OCI-LY7 (cell line): ENCODE data around the gene KRTAP10-10. TPM values are rescaled to one million over a fixed set of nuclear protein-coding genes. Genes with fewer than 3 reads are reported as not detected.

Experiments
- BruUV-seq: library from RNA; stranded (reverse); fragments of 400-500 nt; replicated peaks from 2 replicates; lab custom pipeline; 2021; lab: Mats Ljungman, UMichigan
- CTCF ChIA-PET: fragments of 300-600 bp; sonication (Branson Sonifier 250); formaldehyde crosslinking; loops from one replicate; lab custom pipeline; 2022; ENCODE audit warnings: antibody characterized with exemption; ENCODE audit not compliant: unreplicated experiment; lab: Charles Lee
- POLR2A ChIA-PET: fragments of 300-600 bp; sonication (Branson Sonifier 250); formaldehyde crosslinking; loops from one replicate; lab custom pipeline; 2022; ENCODE audit warnings: antibody characterized with exemption; lab: Charles Lee
- DNase-seq: peaks from one replicate; pipeline ENCODE4 v3.0.0-alpha.2; 2015; ENCODE audit warnings: low spot score
- H2AFZ ChIP-seq: fragments of 200-600 bp; sonication (generic), shearing (Covaris generic); 2 replicates; pipeline ENCODE4 v1.6.1; 2014; ENCODE audit warnings: mild to moderate bottlenecking, antibody characterized with exemption, low read length, moderate library complexity
- H3K27ac ChIP-seq: fragments of 200-600 bp; sonication (generic); 2 replicates; pipeline ENCODE4 v1.5.1; 2014; ENCODE audit warnings: mixed run types, low read depth, mild to moderate bottlenecking, moderate library complexity, low read length, inconsistent platforms; ENCODE audit not compliant: poor library complexity, severe bottlenecking
- H3K36me3 ChIP-seq: fragments of 200-600 bp; sonication (generic); 2 replicates; pipeline ENCODE4 v1.6.1; 2014; ENCODE audit warnings: mild to moderate bottlenecking, antibody characterized with exemption, low read length, moderate library complexity, mixed read lengths; ENCODE audit not compliant: insufficient read depth
- H3K4me1 ChIP-seq: fragments of 200-600 bp; sonication (generic); 2 replicates; pipeline ENCODE4 v1.5.1; 2014; ENCODE audit warnings: mild to moderate bottlenecking, low read length; ENCODE audit not compliant: insufficient read depth, poor library complexity, severe bottlenecking
- H3K4me2 ChIP-seq: fragments of 200-600 bp; sonication (generic); 2 replicates; pipeline ENCODE4 v1.6.1; 2014; ENCODE audit warnings: mild to moderate bottlenecking, low read length
- H3K4me3 ChIP-seq: fragments of 200-600 bp; sonication (generic); 2 replicates; pipeline ENCODE4 v1.5.1; 2014; ENCODE audit warnings: mild to moderate bottlenecking, low read depth, low read length; ENCODE audit not compliant: poor library complexity, severe bottlenecking
- H3K79me2 ChIP-seq: fragments of 200-600 bp; sonication (generic); 2 replicates; pipeline ENCODE4 v1.6.1; 2016; ENCODE audit warnings: low read depth, mild to moderate bottlenecking, low read length, moderate library complexity, mixed read lengths; ENCODE audit not compliant: insufficient read depth
- H3K9me2 ChIP-seq: fragments of 200-600 bp; sonication (generic); 2 replicates; pipeline ENCODE4 v1.6.1; 2016; ENCODE audit warnings: mild to moderate bottlenecking, low read length, mixed read lengths; ENCODE audit not compliant: insufficient read depth
- H3K9me3 ChIP-seq: fragments of 200-600 bp; sonication (generic); 2 replicates; pipeline ENCODE4 v1.6.1; 2014; ENCODE audit warnings: mild to moderate bottlenecking, mixed run types, low read length, mixed read lengths
- H4K20me1 ChIP-seq: fragments of 200-600 bp; sonication (generic); 2 replicates; pipeline ENCODE4 v1.6.1; 2014; ENCODE audit warnings: mild to moderate bottlenecking, antibody characterized with exemption, low read length, moderate library complexity, mixed read lengths; ENCODE audit not compliant: insufficient read depth
- CTCF ChIP-seq: fragments of 200-600 bp; sonication (generic); conservative IDR thresholded peaks from 2 replicates; pipeline ENCODE4 v1.5.1; 2014; ENCODE audit warnings: mild to moderate bottlenecking, antibody characterized with exemption, low read length, moderate library complexity, mixed read lengths
- EZH2phosphoT487 ChIP-seq: fragments of 200-600 bp; sonication (generic); IDR thresholded peaks from 2 replicates; pipeline ENCODE4 v1.6.1; 2018; ENCODE audit warnings: low read depth, borderline replicate concordance, mild to moderate bottlenecking, mixed run types, antibody characterized with exemption, low read length, moderate library complexity, mixed read lengths
- intact Hi-C: fragments of 100-400 bp; cut with micrococcal nuclease; formaldehyde crosslinking; loops from one replicate; pipeline ENCODE4 v1.10.0; 2022; ENCODE audit not compliant: unreplicated experiment
- total RNA-seq, 2 experiments: library from RNA; depleted of rRNA in 1 of 2; stranded (reverse); fragments of >200 nt in 1 of 2; shearing (Covaris generic) in 1 of 2; gene quantifications; 2 replicates each; pipeline ENCODE4 v1.2.3, GENCODE V29; 2014 to 2022

Gene KRTAP10-10
- total RNA-seq, 2 experiments from 2014 or later, result not detected

GRCh38 chr21:44656868-44657267 lies 19.7 kb downstream of the KRTAP10-10 start:
- no peaks in the 10 kb centered on the region for H3K9me3 ChIP-seq
- H3K4me2 ChIP-seq, result no peak overlapping the region
- TF ChIP-seq CTCF, result no peak
- TF ChIP-seq EZH2phosphoT487, result no peak
- POLR2A ChIA-PET, result interaction anchor here (0.6 kb wide), 1 partner anchor 51 kb away, joined by 3 read pairs; no protein-coding TSS in a partner anchor
- H3K27ac ChIP-seq, result no peak overlapping the region
- no peaks in the 10 kb centered on the region for H3K4me1 ChIP-seq
- no peak overlapping the region for H3K4me3 ChIP-seq
- H3K9me2 ChIP-seq, result no peaks in the 10 kb centered on the region
- DNase-seq, result no peak
- BruUV-seq, result no TSS peak
- H3K79me2 ChIP-seq, result no peaks in the 10 kb centered on the region
- CTCF ChIA-PET, result no interaction called here
- intact Hi-C loops, result no loop called here
- H4K20me1 ChIP-seq, result no peaks in the 10 kb centered on the region
- H2AFZ ChIP-seq, result no peak overlapping the region
- H3K36me3 ChIP-seq, result no peaks in the 10 kb centered on the region

GRCh38 chr21:44657635-44658540 lies 20.7 kb downstream of the KRTAP10-10 start, which contains the start of gene KRTAP12-3:
Gene KRTAP12-3, plus strand, starts transcription at chr21:44657932. Its CDS starts 48 bp downstream, at chr21:44657980.
- no peaks in the 10 kb centered on the region for H3K9me3 ChIP-seq
- no TSS peak for BruUV-seq
- intact Hi-C loops, result no loop called here
- no peak for DNase-seq
- H3K4me2 ChIP-seq, result no peak within 1 kb of the TSS
- no peak within 1 kb of the TSS for H3K4me3 ChIP-seq
- H4K20me1 ChIP-seq, result no peaks in the 10 kb centered on the region
- H2AFZ ChIP-seq, result no peak within 1 kb of the TSS
- no peaks in the 10 kb centered on the region for H3K79me2 ChIP-seq
- H3K9me2 ChIP-seq, result no peaks in the 10 kb centered on the region
- POLR2A ChIA-PET, result interaction anchor here (0.6 kb wide), 1 partner anchor 50 kb away, joined by 3 read pairs; no protein-coding TSS in a partner anchor
- CTCF ChIA-PET, result no interaction called here
- TF ChIP-seq CTCF (no peak), EZH2phosphoT487 (no peak)
- H3K4me1 ChIP-seq, result no peaks in the 10 kb centered on the region
- H3K36me3 ChIP-seq, result no peaks in the 10 kb centered on the region
- H3K27ac ChIP-seq, result no peak within 1 kb of the TSS

- CTCF ChIA-PET, result no interaction called here
- Histone ChIP-seq H3K79me2 (no peaks in the 10 kb centered on the region), H3K9me2 (no peaks in the 10 kb centered on the region), H3K4me3 (no peak overlapping the region), H3K9me3 (no peaks in the 10 kb centered on the region), H3K4me2 (no peak overlapping the region), H2AFZ (no peak overlapping the region), H4K20me1 (no peaks in the 10 kb centered on the region), H3K4me1 (no peaks in the 10 kb centered on the region), H3K27ac (no peak overlapping the region), H3K36me3 (no peaks in the 10 kb centered on the region)
- no peak for DNase-seq
- intact Hi-C loops, result no loop called here
- POLR2A ChIA-PET, result no interaction called here
- TF ChIP-seq CTCF, result no peak
- TF ChIP-seq EZH2phosphoT487, result no peak
- no TSS peak for BruUV-seq
Observed at GRCh38 chr21:44658541-44658910, 21.4 kb downstream of the KRTAP10-10 start.
